ENCODE measurements around the gene GP1BB.
A peak's percentile ranks its signal among the peaks of the same experiment; 100 is the strongest.
"Not testable (repeated sequence)": the region's sequence is repeated elsewhere in the genome, so short reads cannot be mapped to it uniquely, and the experiment has no call there.

The GP1BB gene

DNA sequence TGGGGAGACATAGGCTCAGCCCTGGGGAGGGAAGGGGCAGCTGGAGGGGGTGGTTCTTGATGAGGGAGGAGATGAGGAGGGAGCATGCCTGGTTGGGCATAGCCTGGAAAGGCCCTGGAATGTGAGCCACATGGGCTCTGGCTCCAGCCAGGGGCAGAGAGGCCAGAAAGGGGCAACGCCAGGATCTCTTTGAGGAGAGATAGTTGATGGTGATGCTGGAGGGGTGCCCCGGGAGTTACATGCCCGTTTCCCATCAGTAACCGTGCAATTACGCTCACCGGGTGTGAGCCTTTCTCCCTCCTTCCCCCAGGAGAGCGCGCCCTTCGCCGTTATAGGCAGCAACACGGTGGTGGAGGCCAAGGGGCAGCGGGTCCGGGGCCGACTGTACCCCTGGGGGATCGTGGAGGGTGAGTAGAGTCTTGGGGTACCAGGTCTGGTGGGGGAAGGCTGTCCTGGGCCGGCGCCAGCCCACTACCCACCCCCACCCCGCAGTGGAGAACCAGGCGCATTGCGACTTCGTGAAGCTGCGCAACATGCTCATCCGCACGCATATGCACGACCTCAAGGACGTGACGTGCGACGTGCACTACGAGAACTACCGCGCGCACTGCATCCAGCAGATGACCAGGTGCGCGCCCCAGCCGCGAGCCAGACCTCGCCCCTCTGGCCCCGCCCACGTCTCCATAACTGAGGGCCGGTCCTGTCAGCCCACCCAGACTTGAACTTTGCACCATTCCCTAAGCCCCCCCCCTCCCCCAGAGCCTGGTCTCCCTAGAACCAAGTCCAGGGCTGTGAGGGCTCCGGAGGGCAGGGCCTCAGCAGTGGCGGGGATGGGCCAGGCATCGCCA, 1.8 kb upstream of the GP1BB start:
- H3K9me3 Mint-ChIP-seq, result no peaks in the 10 kb centered on the region
- intact Hi-C loops (cut with micrococcal nuclease), result no loop called here
- peaks cover 19% of the 10 kb centered on the region for H3K4me1 Mint-ChIP-seq (ENCODE audit: low read depth)
- H3K27me3 Mint-ChIP-seq, result peaks cover 83% of the 10 kb centered on the region
- no peak overlapping the region for H3K27ac Mint-ChIP-seq
- H3K36me3 Mint-ChIP-seq (ENCODE audit: low read depth), result no peaks in the 10 kb centered on the region
- no peak overlapping the region for H3K4me3 Mint-ChIP-seq

DNA sequence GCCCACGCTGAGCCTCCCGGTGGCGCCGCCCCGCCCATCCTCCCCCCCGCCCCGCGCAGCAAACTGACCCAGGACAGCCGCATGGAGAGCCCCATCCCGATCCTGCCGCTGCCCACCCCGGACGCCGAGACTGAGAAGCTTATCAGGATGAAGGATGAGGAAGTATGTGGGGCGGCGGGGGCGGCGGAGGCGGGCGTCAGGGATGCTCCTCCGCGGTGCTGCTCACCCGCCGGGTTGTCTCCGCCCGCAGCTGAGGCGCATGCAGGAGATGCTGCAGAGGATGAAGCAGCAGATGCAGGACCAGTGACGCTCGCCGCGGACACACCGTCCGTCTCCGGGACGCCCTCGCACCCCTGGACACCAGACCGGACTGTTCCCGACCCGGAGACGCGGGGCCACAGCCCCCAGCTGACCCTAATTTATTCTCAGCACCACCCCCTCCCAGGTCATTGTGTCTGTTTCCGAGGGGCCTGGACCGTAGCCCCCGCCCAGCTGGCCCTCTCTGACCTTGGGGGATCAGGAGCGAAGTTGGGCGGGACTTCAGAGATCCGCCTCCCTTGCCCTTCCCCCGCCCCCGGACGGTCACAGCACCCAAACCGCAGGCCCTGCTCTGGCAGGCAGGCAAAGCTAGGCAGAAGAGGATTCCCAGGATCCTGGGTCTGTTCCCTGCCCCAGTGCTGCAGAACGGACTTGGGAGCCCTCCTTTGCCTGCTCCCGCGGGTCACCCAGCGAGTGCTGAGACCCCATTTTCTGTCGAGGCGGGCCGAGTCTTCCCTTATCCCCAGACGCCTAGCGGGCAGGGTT, 959 bp upstream of the GP1BB start:
- H3K27me3 Mint-ChIP-seq, result peaks cover 85% of the 10 kb centered on the region
- intact Hi-C loops (cut with micrococcal nuclease), result no loop called here
- H3K36me3 Mint-ChIP-seq (ENCODE audit: low read depth), result no peaks in the 10 kb centered on the region
- no peak overlapping the region for H3K27ac Mint-ChIP-seq
- H3K4me3 Mint-ChIP-seq, result no peak overlapping the region
- no peaks in the 10 kb centered on the region for H3K9me3 Mint-ChIP-seq
- peaks cover 18% of the 10 kb centered on the region for H3K4me1 Mint-ChIP-seq (ENCODE audit: low read depth)

DNA sequence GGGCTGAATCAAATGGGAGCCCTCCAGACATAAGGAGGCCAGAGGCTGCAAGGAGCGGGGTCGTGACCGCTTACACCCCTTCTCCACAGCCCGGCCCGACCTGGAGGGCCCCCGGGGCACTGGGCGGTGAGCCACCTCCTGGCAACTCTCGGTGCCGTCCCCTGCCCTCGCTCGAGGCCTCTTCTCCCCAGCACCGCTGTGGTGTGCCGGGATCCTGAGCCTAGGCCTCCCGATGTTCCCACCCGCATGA, 432 bp upstream of the GP1BB start:
- H3K27ac Mint-ChIP-seq, result no peak overlapping the region
- no peaks in the 10 kb centered on the region for H3K9me3 Mint-ChIP-seq
- intact Hi-C loops (cut with micrococcal nuclease), result no loop called here
- peaks cover 13% of the 10 kb centered on the region for H3K4me1 Mint-ChIP-seq (ENCODE audit: low read depth)
- H3K4me3 Mint-ChIP-seq, result no peak overlapping the region
- H3K36me3 Mint-ChIP-seq (ENCODE audit: low read depth), result no peaks in the 10 kb centered on the region
- peaks cover 85% of the 10 kb centered on the region for H3K27me3 Mint-ChIP-seq

DNA sequence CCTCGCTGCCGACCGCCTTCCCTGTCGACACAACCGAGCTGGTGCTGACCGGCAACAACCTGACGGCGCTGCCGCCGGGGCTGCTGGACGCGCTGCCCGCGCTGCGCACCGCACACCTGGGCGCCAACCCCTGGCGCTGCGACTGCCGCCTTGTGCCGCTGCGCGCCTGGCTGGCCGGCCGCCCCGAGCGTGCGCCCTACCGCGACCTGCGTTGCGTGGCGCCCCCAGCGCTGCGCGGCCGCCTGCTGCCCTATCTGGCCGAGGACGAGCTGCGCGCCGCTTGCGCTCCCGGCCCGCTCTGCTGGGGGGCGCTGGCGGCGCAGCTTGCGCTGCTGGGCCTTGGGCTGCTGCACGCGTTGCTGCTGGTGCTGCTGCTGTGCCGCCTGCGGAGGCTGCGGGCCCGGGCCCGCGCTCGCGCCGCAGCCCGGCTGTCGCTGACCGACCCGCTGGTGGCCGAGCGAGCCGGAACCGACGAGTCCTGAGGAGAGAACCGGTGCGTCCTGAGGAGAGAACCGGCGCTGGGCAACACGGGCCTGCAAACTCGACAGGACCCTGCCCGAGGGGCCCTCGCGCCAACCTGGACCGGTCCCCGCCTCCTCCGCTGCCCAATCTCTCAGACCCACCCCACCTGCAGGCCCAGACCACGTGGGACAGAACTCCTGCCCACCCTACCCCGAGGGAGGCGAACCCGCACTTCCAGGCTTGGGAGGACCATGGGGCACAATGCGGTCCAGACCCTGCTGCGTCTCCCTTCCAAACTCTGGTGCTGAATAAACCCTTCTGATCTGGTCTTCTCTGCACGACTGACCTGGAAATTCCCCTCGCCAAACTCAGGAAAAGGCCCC, 866 bp downstream of the GP1BB start:
- H3K36me3 Mint-ChIP-seq (ENCODE audit: low read depth), result no peaks in the 10 kb centered on the region
- peaks cover 13% of the 10 kb centered on the region for H3K4me1 Mint-ChIP-seq (ENCODE audit: low read depth)
- no peak overlapping the region for H3K27ac Mint-ChIP-seq
- no peaks in the 10 kb centered on the region for H3K9me3 Mint-ChIP-seq
- intact Hi-C loops (cut with micrococcal nuclease), result no loop called here
- H3K27me3 Mint-ChIP-seq, result peaks cover 85% of the 10 kb centered on the region
- no peak overlapping the region for H3K4me3 Mint-ChIP-seq

DNA sequence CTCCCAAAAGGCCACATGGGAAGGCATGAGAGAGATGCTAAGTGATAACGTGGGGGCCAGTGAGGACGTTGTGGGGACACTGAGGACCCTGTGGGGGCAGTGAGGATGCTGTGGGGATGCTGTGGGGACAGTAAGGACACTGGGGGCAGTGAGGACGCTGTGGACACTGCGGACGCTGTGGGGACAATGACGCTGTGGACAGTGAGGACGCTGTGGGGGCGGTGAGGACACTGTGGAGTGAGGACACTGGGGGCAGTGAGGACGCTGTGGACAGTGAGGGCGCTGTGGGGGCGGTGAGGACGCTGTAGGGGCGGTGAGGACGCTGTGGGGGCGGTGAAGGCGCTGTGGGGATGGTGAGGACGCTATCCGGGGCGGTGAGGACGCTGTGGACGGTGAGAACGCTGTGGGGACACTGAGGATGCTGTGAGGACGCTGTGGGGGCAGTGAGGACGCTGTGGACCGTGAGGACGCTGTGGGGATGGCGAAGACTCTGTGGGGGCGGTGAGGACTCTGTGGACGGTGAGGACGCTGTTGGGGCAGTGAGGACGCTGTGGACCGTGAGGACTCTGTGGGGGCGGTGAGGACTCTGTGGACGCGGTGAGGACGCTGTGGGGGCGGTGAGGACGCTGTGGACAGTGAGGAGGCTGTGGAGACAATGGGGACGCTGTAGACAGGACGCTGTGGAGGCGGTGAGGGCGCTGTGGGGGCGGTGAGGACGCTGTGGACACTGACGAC, 1.8 kb downstream of the GP1BB start:
- H3K27ac Mint-ChIP-seq, result no peak overlapping the region
- no peaks in the 10 kb centered on the region for H3K36me3 Mint-ChIP-seq (ENCODE audit: low read depth)
- intact Hi-C loops (cut with micrococcal nuclease), result no loop called here
- H3K4me1 Mint-ChIP-seq (ENCODE audit: low read depth), result peaks cover 13% of the 10 kb centered on the region
- H3K4me3 Mint-ChIP-seq, result no peak overlapping the region
- H3K27me3 Mint-ChIP-seq, result peaks cover 80% of the 10 kb centered on the region
- no peaks in the 10 kb centered on the region for H3K9me3 Mint-ChIP-seq

DNA sequence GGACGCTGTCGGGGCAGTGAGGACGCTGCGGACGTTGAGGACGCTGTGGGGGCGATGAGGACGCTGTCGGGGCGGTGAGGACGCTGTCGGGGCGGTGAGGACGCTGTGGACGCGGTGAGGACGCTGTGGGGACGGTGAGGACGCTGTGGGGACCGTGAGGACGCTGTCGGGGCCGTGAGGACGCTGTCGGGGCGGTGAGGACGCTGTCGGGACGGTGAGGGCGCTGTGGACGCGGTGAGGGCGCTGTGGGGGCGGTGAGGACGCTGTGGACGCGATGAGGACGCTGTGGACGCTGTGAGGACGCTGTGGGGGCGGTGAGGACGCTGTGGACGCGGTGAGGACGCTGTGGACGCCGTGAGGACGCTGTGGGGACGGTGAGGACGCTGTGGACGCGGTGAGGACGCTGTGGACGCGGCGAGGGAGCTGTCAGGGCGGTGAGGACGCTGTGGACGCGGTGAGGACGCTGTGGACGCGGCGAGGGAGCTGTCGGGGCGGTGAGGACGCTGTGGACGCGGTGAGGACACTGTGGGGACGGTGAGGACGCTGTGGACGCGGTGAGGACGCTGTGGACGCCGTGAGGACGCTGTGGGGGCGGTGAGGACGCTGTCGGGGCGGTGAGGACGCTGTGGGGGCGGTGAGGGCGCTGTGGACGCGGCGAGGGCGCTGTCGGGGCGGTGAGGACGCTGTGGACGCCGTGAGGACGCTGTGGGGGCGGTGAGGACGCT, 2.9 kb downstream of the GP1BB start:
- Mint-ChIP-seq H3K27me3 (peaks cover 77% of the 10 kb centered on the region), H3K4me1 (ENCODE audit: low read depth) (peaks cover 13% of the 10 kb centered on the region)
- H3K36me3 Mint-ChIP-seq (ENCODE audit: low read depth); H3K4me3 Mint-ChIP-seq; H3K9me3 Mint-ChIP-seq; H3K27ac Mint-ChIP-seq; intact Hi-C loops (cut with micrococcal nuclease): not testable (repeated sequence)

DNA sequence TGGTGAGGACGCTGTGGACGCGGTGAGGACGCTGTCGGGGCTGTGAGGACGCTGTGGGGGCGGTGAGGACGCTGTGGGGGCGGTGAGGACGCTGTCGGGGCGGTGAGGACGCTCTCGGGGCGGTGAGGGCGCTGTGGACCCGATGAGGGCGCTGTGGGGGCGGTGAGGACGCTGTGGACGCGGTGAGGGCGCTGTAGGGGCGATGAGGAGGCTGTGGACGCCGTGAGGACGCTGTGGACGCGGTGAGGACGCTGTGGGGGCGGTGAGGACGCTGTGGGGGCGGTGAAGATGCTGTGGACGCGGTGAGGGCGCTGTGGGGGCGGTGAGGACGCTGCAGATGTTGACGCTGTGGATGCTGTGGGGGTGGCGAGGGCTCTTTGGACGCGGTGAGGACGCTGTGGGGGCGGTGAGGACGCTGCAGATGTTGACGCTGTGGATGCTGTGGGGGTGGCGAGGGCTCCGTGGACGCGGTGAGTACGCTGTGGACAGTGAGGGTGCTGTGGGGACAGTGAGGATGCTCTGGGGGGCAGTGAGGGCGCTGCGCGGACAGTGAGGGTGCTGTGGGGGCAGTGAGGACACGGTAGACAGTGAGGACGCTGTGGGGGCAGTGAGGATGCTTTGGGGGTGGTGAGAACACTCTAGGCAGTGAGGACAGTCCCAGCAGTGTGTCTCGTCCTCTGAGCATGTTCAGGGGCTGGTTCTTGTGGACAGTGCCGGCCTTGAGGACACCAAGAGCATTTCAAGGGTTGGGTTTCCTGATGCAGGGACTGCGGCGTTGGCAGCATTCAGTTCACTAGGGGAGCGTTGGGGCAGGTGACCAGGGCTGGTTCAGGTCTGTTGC, 4.2 kb downstream of the GP1BB start:
- no peaks in the 10 kb centered on the region for H3K36me3 Mint-ChIP-seq (ENCODE audit: low read depth)
- peaks cover 70% of the 10 kb centered on the region for H3K27me3 Mint-ChIP-seq
- no peak overlapping the region for H3K27ac Mint-ChIP-seq
- no peaks in the 10 kb centered on the region for H3K9me3 Mint-ChIP-seq
- intact Hi-C loops (cut with micrococcal nuclease), result no loop called here
- no peak overlapping the region for H3K4me3 Mint-ChIP-seq
- peaks cover 12% of the 10 kb centered on the region for H3K4me1 Mint-ChIP-seq (ENCODE audit: low read depth)

DNA sequence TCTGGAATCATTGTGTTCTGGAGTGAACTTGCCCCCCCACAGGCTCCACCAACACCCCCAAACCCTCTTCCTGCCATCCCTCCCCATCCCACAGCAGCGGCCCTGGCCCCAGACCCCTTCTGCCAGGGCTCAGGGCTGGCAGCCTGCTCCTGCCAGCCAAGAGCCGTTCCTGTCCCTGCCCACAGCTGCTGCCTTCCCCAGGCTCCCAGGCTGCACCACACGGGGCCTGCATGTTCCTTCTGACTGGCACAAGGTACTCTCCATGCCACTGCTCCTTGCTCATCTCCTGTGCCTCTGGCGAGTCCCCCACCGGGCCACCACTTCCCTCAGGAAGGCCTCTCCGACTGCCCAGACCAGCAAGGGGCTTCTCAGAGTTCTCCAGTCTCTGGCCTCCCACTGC, 4.9 kb downstream of the GP1BB start:
- Mint-ChIP-seq H3K4me1 (ENCODE audit: low read depth) (peaks cover 5% of the 10 kb centered on the region), H3K36me3 (ENCODE audit: low read depth) (no peaks in the 10 kb centered on the region), H3K9me3 (no peaks in the 10 kb centered on the region), H3K27me3 (peaks cover 62% of the 10 kb centered on the region), H3K27ac (no peak overlapping the region), H3K4me3 (no peak overlapping the region)
- intact Hi-C loops (cut with micrococcal nuclease), result no loop called here

DNA sequence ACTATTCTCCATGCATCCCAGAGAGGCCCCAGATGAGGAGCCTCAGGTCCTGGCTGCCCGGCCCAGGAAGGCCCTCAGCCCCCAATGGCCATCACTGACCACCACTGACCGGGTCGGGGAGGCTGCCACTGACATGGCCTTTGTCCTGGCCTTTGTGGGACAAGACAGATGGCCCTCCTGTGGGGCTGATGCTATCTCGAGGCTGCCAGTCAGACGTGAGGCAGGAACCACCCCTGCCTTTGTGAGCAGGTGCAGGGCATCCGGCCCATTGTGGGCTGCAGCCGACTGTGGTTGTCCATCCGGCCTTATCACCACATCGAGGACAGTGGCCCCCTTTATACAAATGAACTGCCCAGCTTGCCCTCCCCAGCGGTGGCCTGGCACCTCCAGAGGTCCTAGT, 5.5 kb downstream of the GP1BB start:
- Mint-ChIP-seq H3K9me3 (no peaks in the 10 kb centered on the region), H3K36me3 (ENCODE audit: low read depth) (no peaks in the 10 kb centered on the region), H3K27ac (no peak overlapping the region), H3K4me1 (ENCODE audit: low read depth) (no peaks in the 10 kb centered on the region), H3K27me3 (peaks cover 57% of the 10 kb centered on the region), H3K4me3 (no peak overlapping the region)
- intact Hi-C loops (cut with micrococcal nuclease), result no loop called here

DNA sequence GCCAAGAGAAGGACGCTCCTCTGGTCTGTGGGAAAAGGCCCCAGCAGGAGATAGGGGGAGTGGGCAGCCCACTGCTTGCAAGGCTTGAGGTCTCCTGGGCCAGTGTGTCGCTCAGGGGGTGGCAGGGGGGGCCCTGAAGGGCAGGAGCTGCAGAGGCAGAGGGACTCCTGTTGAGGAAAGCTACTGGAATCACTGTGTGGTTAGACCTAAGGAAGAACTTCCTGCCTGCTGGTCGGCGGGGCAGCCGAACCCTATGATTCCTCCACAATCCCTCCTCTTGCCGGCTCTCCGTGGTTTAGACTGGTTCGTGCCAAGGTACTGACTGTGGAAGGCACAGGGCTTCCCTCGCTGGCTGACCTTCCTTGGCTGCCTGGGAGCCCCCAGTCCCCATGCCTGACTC, 6.2 kb downstream of the GP1BB start:
- Mint-ChIP-seq H3K27ac (no peak overlapping the region), H3K4me3 (no peak overlapping the region), H3K36me3 (ENCODE audit: low read depth) (no peaks in the 10 kb centered on the region), H3K27me3 (peaks cover 53% of the 10 kb centered on the region), H3K9me3 (no peaks in the 10 kb centered on the region), H3K4me1 (ENCODE audit: low read depth) (no peaks in the 10 kb centered on the region)
- intact Hi-C loops (cut with micrococcal nuclease), result no loop called here

DNA sequence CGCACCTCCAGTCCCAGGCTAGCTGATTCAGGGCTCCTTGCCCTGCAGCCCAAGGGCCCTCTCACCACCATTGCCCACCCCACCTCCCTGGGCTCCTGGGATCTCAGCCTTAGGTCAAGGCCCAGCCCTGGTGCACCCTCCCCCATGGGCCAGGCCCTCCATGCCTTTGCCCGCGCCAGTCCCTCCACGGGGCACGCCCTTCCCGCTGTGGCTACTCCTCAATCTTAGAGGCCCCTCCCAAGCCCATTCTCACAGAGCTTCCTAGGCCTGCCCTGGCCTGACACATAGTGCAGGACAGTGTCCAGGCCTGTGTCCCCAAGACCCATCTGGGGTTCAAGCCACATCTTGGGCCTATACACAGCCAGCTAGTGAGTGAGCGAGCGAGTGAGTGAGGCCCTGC, 6.9 kb downstream of the GP1BB start:
- no peaks in the 10 kb centered on the region for H3K4me1 Mint-ChIP-seq (ENCODE audit: low read depth)
- no peak overlapping the region for H3K4me3 Mint-ChIP-seq
- H3K27ac Mint-ChIP-seq, result no peak overlapping the region
- intact Hi-C loops (cut with micrococcal nuclease), result loop anchor here (1.0 kb wide), 1 partner anchor 180 kb away; no protein-coding TSS in a partner anchor
- H3K27me3 Mint-ChIP-seq, result peaks cover 46% of the 10 kb centered on the region
- H3K9me3 Mint-ChIP-seq, result no peaks in the 10 kb centered on the region
- H3K36me3 Mint-ChIP-seq (ENCODE audit: low read depth), result no peaks in the 10 kb centered on the region

DNA sequence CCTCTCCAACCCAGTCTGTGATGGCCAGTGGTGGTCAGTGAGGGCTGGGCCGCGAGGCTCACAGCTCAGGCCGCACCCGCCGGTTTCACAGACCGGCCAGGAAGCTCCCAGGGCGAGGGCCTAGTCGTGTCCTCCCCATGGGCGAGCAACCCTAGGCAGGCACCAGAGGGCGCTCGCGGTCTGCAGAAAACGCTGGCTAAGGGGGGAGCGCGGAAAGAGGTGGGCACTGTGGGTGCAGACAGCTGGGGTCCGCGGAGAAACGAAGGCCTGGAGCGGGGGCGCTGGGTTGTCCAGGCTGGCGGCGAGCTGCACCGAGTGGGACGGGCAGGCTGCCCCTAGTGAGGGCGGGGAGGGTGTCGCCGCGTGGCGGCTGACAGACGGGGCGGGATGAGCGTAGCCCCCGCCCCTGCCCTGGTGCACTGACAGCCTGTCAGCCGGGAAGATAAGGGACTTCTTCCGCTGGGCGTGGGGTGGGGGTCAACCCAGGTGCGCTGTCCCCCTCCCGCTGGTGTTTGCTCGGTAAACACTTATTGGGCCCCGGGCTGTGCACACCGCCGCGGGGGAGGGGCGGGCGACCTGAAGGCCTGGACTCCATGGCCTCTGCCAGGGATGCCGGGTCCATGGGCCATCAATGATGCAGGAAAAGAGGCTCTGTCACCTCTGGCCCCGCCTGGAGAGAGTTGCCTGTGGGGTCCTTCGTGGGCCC, 7.5 kb downstream of the GP1BB start:
- no peaks in the 10 kb centered on the region for H3K9me3 Mint-ChIP-seq
- peak overlapping the region; percentile 68 for H3K4me3 Mint-ChIP-seq
- intact Hi-C loops (cut with micrococcal nuclease), result loop anchor here (1.0 kb wide), 1 partner anchor 179 kb away; no protein-coding TSS in a partner anchor
- H3K27me3 Mint-ChIP-seq, result peaks cover 42% of the 10 kb centered on the region
- no peak overlapping the region for H3K27ac Mint-ChIP-seq
- no peaks in the 10 kb centered on the region for H3K4me1 Mint-ChIP-seq (ENCODE audit: low read depth)
- H3K36me3 Mint-ChIP-seq (ENCODE audit: low read depth), result no peaks in the 10 kb centered on the region

All from dendritic cell treated with granulocyte-macrophage colony-stimulating factor and Interleukin-4, amounts not matched to agents 40 ng/mL and 50 ng/mL, for 4 days (primary cell).